ENCODE results near the gene ADGRD1.

DNA sequence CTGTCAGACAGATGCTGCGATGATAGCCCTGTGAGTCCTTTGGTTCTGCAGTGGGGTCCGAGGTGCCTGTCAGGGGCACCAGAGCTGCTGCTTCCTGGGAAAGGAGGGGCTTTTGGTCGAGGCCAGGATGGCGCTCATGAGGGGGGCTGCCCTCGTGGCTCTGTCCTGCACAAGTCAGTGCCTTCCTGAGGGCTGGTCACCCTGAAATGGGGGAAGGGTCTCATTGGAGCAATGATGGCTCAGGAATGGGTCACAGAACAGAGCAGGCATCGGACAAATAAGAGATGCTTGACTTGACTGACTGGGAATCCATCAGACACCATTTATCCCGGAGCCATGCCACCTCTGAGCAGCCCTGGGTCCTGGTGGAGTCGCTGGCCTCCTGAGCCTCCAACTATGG is 121.9 kb downstream of the ADGRD1 start:
- TF ChIP-seq, protein P1, sequence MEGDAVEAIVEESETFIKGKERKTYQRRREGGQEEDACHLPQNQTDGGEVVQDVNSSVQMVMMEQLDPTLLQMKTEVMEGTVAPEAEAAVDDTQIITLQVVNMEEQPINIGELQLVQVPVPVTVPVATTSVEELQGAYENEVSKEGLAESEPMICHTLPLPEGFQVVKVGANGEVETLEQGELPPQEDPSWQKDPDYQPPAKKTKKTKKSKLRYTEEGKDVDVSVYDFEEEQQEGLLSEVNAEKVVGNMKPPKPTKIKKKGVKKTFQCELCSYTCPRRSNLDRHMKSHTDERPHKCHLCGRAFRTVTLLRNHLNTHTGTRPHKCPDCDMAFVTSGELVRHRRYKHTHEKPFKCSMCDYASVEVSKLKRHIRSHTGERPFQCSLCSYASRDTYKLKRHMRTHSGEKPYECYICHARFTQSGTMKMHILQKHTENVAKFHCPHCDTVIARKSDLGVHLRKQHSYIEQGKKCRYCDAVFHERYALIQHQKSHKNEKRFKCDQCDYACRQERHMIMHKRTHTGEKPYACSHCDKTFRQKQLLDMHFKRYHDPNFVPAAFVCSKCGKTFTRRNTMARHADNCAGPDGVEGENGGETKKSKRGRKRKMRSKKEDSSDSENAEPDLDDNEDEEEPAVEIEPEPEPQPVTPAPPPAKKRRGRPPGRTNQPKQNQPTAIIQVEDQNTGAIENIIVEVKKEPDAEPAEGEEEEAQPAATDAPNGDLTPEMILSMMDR (IDR thresholded peaks at IDR 0.05; ENCODE audit: insufficient read depth, low read length): no peak
- no peak for TF ChIP-seq GABPA (IDR thresholded peaks at IDR 0.05; ENCODE audit: low read depth)
- TF ChIP-seq POLR2AphosphoS5 (IDR thresholded peaks at IDR 0.05; ENCODE audit: low read depth): no peak
- TF ChIP-seq, protein P2, sequence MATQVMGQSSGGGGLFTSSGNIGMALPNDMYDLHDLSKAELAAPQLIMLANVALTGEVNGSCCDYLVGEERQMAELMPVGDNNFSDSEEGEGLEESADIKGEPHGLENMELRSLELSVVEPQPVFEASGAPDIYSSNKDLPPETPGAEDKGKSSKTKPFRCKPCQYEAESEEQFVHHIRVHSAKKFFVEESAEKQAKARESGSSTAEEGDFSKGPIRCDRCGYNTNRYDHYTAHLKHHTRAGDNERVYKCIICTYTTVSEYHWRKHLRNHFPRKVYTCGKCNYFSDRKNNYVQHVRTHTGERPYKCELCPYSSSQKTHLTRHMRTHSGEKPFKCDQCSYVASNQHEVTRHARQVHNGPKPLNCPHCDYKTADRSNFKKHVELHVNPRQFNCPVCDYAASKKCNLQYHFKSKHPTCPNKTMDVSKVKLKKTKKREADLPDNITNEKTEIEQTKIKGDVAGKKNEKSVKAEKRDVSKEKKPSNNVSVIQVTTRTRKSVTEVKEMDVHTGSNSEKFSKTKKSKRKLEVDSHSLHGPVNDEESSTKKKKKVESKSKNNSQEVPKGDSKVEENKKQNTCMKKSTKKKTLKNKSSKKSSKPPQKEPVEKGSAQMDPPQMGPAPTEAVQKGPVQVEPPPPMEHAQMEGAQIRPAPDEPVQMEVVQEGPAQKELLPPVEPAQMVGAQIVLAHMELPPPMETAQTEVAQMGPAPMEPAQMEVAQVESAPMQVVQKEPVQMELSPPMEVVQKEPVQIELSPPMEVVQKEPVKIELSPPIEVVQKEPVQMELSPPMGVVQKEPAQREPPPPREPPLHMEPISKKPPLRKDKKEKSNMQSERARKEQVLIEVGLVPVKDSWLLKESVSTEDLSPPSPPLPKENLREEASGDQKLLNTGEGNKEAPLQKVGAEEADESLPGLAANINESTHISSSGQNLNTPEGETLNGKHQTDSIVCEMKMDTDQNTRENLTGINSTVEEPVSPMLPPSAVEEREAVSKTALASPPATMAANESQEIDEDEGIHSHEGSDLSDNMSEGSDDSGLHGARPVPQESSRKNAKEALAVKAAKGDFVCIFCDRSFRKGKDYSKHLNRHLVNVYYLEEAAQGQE (IDR thresholded peaks at IDR 0.05; ENCODE audit: insufficient replicate concordance, low read depth): no peak
